Adrenal gland (tissue), 12 donors: ENCODE results near the gene SLC9A5. TPM values are rescaled to one million over a fixed set of nuclear protein-coding genes. Genes with fewer than 3 reads are reported as not detected.

Experiments used
- DNase-seq, 7 donors: peaks; one replicate each; pipeline ENCODE4 v3.0.0-alpha.2; 2019 to 2020
- H3K27ac ChIP-seq, 5 donors: fragments of 200-600 bp; sonication (generic) in 4 of 5; 1 replicate in 3 of 5; 2 replicates in 2 of 5; pipeline versions ENCODE4 v1.5.1 to v1.8.0; 2016 to 2020; ENCODE audit warnings: mild to moderate bottlenecking in 1 of 5
- H3K27me3 ChIP-seq: fragments of 200-600 bp; 2 replicates; pipeline ENCODE4 v1.8.0; 2021
- H3K36me3 ChIP-seq, 2 donors: fragments of 200-600 bp; replicated peaks in 1 of 2; 1 replicate in 1 of 2; 2 replicates in 1 of 2; pipeline versions ENCODE4 v1.5.1 to v1.8.0; 2018 to 2022
- H3K4me1 ChIP-seq, 2 donors: fragments of 200-600 bp; replicated peaks in 1 of 2; 1 replicate in 1 of 2; 2 replicates in 1 of 2; pipeline versions ENCODE4 v1.5.1 to v1.8.0; 2018 to 2021
- H3K4me3 ChIP-seq, 4 donors: fragments of 200-600 bp; sonication (generic) in 3 of 4; one replicate each; pipeline ENCODE4 v1.5.1; 2016 to 2018
- H3K9me3 ChIP-seq, 3 donors: fragments of 200-600 bp; sonication (generic) in 1 of 3; replicated peaks in 1 of 3; 1 replicate in 2 of 3; 2 replicates in 1 of 3; pipeline versions ENCODE4 v1.5.1 to v1.8.0; 2016 to 2021
- POLR2A ChIP-seq, 2 donors: fragments of 450-650 bp; IDR thresholded peaks; one replicate each; pipeline ENCODE4 v1.6.1; 2017; ENCODE audit warnings: antibody characterized with exemption in 2 of 2, mild to moderate bottlenecking in 2 of 2, moderate library complexity in 1 of 2
- WGBS, 4 donors: extraction: QIAGEN DNeasy Blood & Tissue Kit in 2 of 4; methylation state at CpG; one replicate each; pipeline versions ENCODE4 v1.1.5 to v1.1.7; 2013 to 2017; 5-methylcytosine and 5-hydroxymethylcytosine counted together
- intact Hi-C, 2 donors: fragments of 100-400 bp; cut with DNase I; formaldehyde crosslinking; loops; one replicate each; pipeline versions ENCODE4 v1.14.1 to v1.15.0; 2022 to 2023
- polyA plus RNA-seq, 3 donors: library from polyadenylated mRNA; stranded (reverse); fragments of 200-250 nt in 2 of 3; fragments of 350-450 nt in 1 of 3; fragmentation: Illumina TruSeq in 1 of 3; extraction: RNeasy Lipid Tissue Mini Kit (QIAGEN cat#74804) in 1 of 3; gene quantifications; one replicate each; pipeline ENCODE4 v1.2.3, GENCODE V29; 2013 to 2014
- total RNA-seq, 9 donors: library from RNA; depleted of rRNA in 4 of 9; stranded (reverse); fragments of >200 nt in 4 of 9; fragments of 120-200 nt in 1 of 9; fragmentation: NEBNext Ultra II Directional in 1 of 9; extraction: Animal tissue kit (Norgen Biotek cat#: 25700) in 1 of 9; gene quantifications; one replicate each; pipeline versions ENCODE4 v1.1.0 to v1.2.4, GENCODE V29; 2013 to 2023
- TF ChIP-seq, protein P1 (sequence below), 6 experiments: fragments of 450-650 bp in 4 of 6; fragments of 200-600 bp in 2 of 6; sonication (generic) in 1 of 6; IDR thresholded peaks; 1 replicate in 5 of 6; 2 replicates in 1 of 6; pipeline versions ENCODE4 v1.5.1 to v1.8.0; 2016 to 2021; ENCODE audit warnings: antibody characterized with exemption in 6 of 6, mild to moderate bottlenecking in 2 of 6, moderate library complexity in 1 of 6
- donor health status: healthy with polysubstance abuse.
- donor health status: Bipolar disorder and iron deficiency.
- donor health status: DM: yes; HTN: yes; CAD: no.
- donor health status: DM: no; HTN: no; CAD: no.
- donor health status: DM: no; HTN: no; CAD: no.
- donor health status: DM: yes; HTN: yes; CAD: no.

Gene SLC9A5
- total and polyA plus RNA-seq, 12 donors: 0.09 to 2.8 (median 0.83) TPM; not detected in 1

DNA sequence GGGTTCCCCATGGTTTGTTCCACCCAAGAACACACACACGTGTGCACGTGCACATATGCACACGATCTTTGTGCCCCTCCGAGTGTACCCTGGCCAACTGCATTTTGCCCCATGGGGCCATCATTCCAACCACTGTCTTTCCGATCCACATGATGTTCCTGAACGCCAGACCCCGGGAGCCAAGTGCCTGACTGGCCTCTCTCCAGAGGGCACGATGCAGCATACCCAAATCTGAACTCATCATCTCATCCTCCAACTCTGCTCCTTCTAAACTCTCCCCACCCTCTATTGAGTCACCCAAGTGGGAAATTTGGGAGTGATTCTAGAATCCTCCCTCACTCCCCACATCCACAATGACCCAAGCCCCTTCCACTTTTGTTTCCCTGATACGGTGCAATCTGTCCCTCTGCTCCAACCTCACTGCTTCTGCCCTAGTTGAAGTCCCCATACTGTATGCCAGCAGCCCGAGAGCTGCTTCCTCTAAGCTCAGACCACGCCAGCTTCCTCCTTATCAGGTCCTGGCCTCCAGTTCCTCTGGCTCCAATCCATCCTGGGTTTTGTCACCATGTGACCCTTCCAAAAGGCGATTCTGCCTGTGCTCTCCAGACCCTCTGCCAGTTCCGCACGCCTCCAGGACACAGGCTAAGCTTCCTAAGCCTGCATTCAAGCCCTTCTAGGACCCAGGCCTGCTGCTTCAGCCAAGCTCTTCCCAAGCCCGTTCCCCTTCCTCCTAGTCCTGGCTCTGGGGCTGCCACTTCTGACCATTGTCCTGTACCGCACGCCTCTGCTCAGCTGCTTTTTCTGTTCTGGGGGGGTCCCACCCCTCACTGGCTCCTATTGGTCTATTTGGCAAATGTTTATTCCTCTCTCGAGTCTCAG, 31.9 kb upstream of the SLC9A5 start:
- no peak for TF ChIP-seq POLR2A (IDR thresholded peaks at IDR 0.05)
- TF ChIP-seq, protein P1, sequence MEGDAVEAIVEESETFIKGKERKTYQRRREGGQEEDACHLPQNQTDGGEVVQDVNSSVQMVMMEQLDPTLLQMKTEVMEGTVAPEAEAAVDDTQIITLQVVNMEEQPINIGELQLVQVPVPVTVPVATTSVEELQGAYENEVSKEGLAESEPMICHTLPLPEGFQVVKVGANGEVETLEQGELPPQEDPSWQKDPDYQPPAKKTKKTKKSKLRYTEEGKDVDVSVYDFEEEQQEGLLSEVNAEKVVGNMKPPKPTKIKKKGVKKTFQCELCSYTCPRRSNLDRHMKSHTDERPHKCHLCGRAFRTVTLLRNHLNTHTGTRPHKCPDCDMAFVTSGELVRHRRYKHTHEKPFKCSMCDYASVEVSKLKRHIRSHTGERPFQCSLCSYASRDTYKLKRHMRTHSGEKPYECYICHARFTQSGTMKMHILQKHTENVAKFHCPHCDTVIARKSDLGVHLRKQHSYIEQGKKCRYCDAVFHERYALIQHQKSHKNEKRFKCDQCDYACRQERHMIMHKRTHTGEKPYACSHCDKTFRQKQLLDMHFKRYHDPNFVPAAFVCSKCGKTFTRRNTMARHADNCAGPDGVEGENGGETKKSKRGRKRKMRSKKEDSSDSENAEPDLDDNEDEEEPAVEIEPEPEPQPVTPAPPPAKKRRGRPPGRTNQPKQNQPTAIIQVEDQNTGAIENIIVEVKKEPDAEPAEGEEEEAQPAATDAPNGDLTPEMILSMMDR (IDR thresholded peaks at IDR 0.05): no peak
- no peaks in the 10 kb centered on the region for H3K27me3 ChIP-seq
- WGBS, 4 donors: 65 to 74% (median 72%) methylated on average over 18 of the region's 18 CpGs
- H3K4me1 ChIP-seq: peaks cover 0 to 18% of the 10 kb centered on the region in 2 donors
- peak overlapping the region in 2 of 5 donors; percentile 32 to 64 for H3K27ac ChIP-seq
- intact Hi-C loops: no loop called here
- no peak overlapping the region for H3K4me3 ChIP-seq
- no peaks in the 10 kb centered on the region for H3K9me3 ChIP-seq
- peak in 6 of 7 donors; percentile 57 to 79 (median 70) for DNase-seq
- H3K36me3 ChIP-seq: no peaks in the 10 kb centered on the region

DNA sequence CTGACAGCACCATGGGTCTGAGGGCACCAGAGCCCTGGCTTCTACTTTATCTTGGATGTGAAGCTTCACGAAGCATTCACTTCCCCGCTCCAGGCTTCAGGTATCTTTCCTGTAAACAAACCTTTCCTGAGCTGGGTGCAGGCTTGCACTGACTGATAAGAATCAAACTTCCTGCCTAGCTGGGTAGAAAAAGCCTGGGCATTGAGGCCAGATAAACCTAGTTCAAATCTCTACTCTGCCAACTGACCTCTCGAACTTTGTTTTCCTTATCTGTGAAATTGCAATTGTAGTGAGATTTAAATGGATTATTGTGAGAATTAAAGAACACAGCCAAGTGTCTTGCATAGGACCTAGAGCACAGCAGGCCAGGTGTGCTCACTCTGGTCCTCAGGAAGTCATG, 24.8 kb upstream of the SLC9A5 start:
- no peaks in the 10 kb centered on the region for H3K27me3 ChIP-seq
- peaks cover 12 to 17% of the 10 kb centered on the region in 2 donors for H3K4me1 ChIP-seq
- intact Hi-C loops: no loop called here
- no peaks in the 10 kb centered on the region for H3K9me3 ChIP-seq
- H3K4me3 ChIP-seq: no peak overlapping the region
- WGBS, 4 donors: 61 to 71% (median 70%) methylated on average over 3 of the region's 3 CpGs
- no peak for DNase-seq
- no peak for TF ChIP-seq POLR2A (IDR thresholded peaks at IDR 0.05)
- TF ChIP-seq, protein P1 (IDR thresholded peaks at IDR 0.05): no peak
- H3K36me3 ChIP-seq: peaks cover 0 to 9% of the 10 kb centered on the region in 2 donors
- H3K27ac ChIP-seq: no peak overlapping the region

DNA sequence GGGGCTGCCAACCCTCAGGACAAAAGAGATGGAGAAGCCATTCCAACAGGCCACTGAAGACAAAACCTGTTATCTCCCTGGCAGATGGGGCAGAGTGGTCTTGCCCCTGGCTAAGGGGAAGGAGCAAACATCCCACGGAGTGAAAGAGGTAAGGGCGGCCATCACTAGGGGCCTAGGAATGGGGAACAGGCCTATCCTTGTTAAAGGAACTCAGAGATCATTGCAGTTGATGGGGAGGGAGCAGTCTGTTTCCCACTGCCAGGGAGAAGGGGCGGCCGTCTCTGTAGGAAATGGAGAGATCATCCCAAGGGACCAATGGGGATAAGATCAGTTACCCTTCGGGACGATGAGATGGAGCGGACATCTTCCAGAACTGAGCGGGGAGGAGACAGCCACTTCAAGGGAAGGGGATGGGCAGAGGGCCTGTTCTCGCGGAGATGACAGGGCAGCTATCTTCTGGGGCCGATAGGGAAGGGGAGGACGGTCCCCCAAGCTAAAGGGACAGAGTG, 22.4 kb upstream of the SLC9A5 start:
- Histone ChIP-seq H3K27me3 (no peaks in the 10 kb centered on the region), H3K4me3 (peak overlapping the region; percentile 10 to 96 (median 72)), H3K27ac (peak overlapping the region in 3 of 5 donors; percentile 27 to 90 (median 69)), H3K4me1 (peaks cover 12 to 17% of the 10 kb centered on the region in 2 donors), H3K36me3 (peaks cover 0 to 33% of the 10 kb centered on the region in 2 donors), H3K9me3 (no peaks in the 10 kb centered on the region)
- peak in 1 of 2 donors; percentile 51 for TF ChIP-seq POLR2A (IDR thresholded peaks at IDR 0.05)
- TF ChIP-seq, protein P1 (IDR thresholded peaks at IDR 0.05): no peak
- no peak for DNase-seq
- whole genome bisulfite sequencing, 4 donors: 6 to 10% (median 7%) methylated on average over 9 to 12 of the region's 12 CpGs
- intact Hi-C loops: no loop called here

DNA sequence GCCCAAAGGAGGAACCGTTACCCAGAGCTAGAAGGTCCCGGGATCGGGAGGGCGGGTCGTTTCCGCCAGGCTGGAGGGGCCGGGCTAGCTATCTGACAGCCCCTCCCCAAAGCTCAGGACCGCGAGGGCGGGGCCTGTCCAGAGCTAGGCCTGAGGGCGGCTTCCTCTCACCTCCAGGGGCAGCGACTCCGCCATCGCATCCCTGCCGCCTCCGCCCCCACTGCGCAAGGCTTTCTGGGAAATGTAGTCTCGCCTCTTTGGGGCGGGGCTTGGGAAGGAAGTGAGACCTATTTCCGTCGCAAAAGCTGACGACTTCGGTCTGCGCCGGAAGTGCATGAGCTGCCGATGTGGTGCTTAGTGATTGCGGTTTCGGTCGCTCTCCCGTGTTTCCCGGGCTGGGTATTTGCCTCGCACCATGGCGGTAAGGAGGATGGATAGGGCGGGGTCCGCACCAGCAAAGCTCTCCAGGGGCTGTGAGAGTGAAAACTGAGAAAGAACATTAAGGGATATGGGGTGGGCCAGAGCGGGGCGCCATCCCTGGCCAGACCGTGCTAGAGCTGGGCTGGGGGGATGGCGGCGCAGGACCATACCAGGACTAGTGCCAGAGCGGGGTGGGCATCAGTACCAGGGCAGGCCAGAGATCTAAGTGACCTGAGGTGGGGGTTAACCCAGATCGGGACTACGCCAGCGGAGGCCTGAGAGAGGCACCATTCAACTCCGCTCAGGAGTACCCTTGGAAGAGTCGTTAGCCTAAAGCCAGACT, 21.8 kb upstream of the SLC9A5 start, which contains the start of gene TMEM208:
TMEM208 (plus strand) TSS at position 327 of the 763 bp plus-strand sequence; CDS start at position 416, 89 bp downstream.
- Histone ChIP-seq H3K4me1 (peaks cover 12 to 17% of the 10 kb centered on the region in 2 donors), H3K9me3 (no peaks in the 10 kb centered on the region), H3K27ac (peak within 1 kb of the TSS; percentile 43 to 90 (median 69)), H3K27me3 (no peaks in the 10 kb centered on the region), H3K4me3 (peak within 1 kb of the TSS; percentile 35 to 96 (median 72)), H3K36me3 (peaks cover 0 to 39% of the 10 kb centered on the region in 2 donors)
- TF ChIP-seq POLR2A (IDR thresholded peaks at IDR 0.05): peak in 1 of 2 donors; percentile 69
- TF ChIP-seq, protein P1 (IDR thresholded peaks at IDR 0.05): peak in 3 of 6 experiments; percentile 16 to 42 (median 29)
- peak; percentile 98 to 99 (median 99) for DNase-seq
- 0 to 1% (median 0%) methylated on average over 13 to 46 of the region's 46 CpGs for WGBS, 4 donors
- intact Hi-C loops: no loop called here
